PC-9 (cell line): ENCODE results near the gene LPO. TPM values are rescaled to one million over a fixed set of nuclear protein-coding genes. Genes with fewer than 3 reads are reported as not detected.

ENCODE experiments used
- BruUV-seq: library from RNA; stranded (reverse); fragments of 400-500 nt; replicated peaks from 2 replicates; lab custom pipeline; 2021; lab: Mats Ljungman, UMichigan
- CTCF ChIA-PET: fragments of 300-600 bp; sonication (Branson Sonifier 250); formaldehyde crosslinking; loops from one replicate; lab custom pipeline; 2022; ENCODE audit warnings: antibody characterized with exemption; lab: Charles Lee
- POLR2A ChIA-PET: fragments of 300-600 bp; sonication (Branson Sonifier 250); formaldehyde crosslinking; loops from one replicate; lab custom pipeline; 2022; ENCODE audit warnings: antibody characterized with exemption; ENCODE audit not compliant: unreplicated experiment; lab: Charles Lee
- DNase-seq, 2 experiments: peaks; one replicate each; pipeline versions ENCODE4 v3.0.0 to v3.0.0-alpha.2; 2015 to 2022; ENCODE audit warnings: mixed read lengths in 1 of 2
- H2AFZ ChIP-seq: fragments of 200-600 bp; sonication (generic); 2 replicates; pipeline ENCODE4 v1.8.1; 2017; ENCODE audit warnings: antibody characterized with exemption
- H3F3A ChIP-seq: fragments of 200-600 bp; sonication (generic); 2 replicates; pipeline ENCODE4 v1.8.1; 2017; ENCODE audit warnings: antibody characterized with exemption, mild to moderate bottlenecking, low read depth; ENCODE audit not compliant: insufficient read depth
- H3K27ac ChIP-seq: fragments of 200-600 bp; sonication (generic); 2 replicates; pipeline ENCODE4 v1.6.1; 2016; ENCODE audit warnings: mixed run types
- H3K27me3 ChIP-seq: fragments of 200-600 bp; sonication (generic); 2 replicates; pipeline ENCODE4 v1.6.1; 2016; ENCODE audit warnings: low read depth, mixed run types; ENCODE audit not compliant: insufficient read depth
- H3K36me3 ChIP-seq: fragments of 200-600 bp; sonication (generic); 2 replicates; pipeline ENCODE4 v1.6.1; 2016; ENCODE audit warnings: low read depth, mixed run types
- H3K4me1 ChIP-seq: fragments of 200-600 bp; sonication (generic); replicated peaks from 2 replicates; pipeline ENCODE4 v1.6.1; 2016; ENCODE audit warnings: mixed run types; ENCODE audit not compliant: insufficient read depth
- H3K4me2 ChIP-seq: fragments of 200-600 bp; sonication (generic); 2 replicates; pipeline ENCODE4 v1.6.1; 2017; ENCODE audit warnings: mixed run types
- H3K4me3 ChIP-seq: fragments of 200-600 bp; sonication (generic); 2 replicates; pipeline ENCODE4 v1.6.1; 2016; ENCODE audit warnings: mixed run types
- H3K79me2 ChIP-seq: fragments of 200-600 bp; sonication (generic); 2 replicates; pipeline ENCODE4 v1.6.1; 2017; ENCODE audit warnings: low read depth, mixed run types
- H3K9me2 ChIP-seq: fragments of 200-600 bp; sonication (generic); 2 replicates; pipeline ENCODE4 v1.8.1; 2017; ENCODE audit warnings: mild to moderate bottlenecking; ENCODE audit not compliant: insufficient read depth
- H3K9me3 ChIP-seq: fragments of 200-600 bp; sonication (generic); 2 replicates; pipeline ENCODE4 v1.8.1; 2016; ENCODE audit warnings: low read depth; ENCODE audit not compliant: insufficient read depth
- H4K20me1 ChIP-seq: fragments of 200-600 bp; sonication (generic); 2 replicates; pipeline ENCODE4 v1.8.1; 2017; ENCODE audit not compliant: insufficient read depth
- EZH2 ChIP-seq: fragments of 200-600 bp; sonication (generic); IDR thresholded peaks from 2 replicates; pipeline ENCODE4 v1.8.0; 2017; ENCODE audit warnings: antibody characterized with exemption, low read depth
- intact Hi-C: fragments of 100-400 bp; cut with micrococcal nuclease; formaldehyde crosslinking; loops from one replicate; pipeline ENCODE4 v1.10.0; 2022; ENCODE audit not compliant: unreplicated experiment
- total RNA-seq: library from RNA; stranded (reverse); gene quantifications from 2 replicates; pipeline ENCODE4 v1.2.3, GENCODE V29; 2021
- TF ChIP-seq, protein P1 (sequence below): fragments of 200-600 bp; sonication (generic); conservative IDR thresholded peaks from 2 replicates; pipeline ENCODE4 v1.6.1; 2017; ENCODE audit warnings: mixed run types, antibody characterized with exemption, mild to moderate bottlenecking, moderate library complexity

Gene LPO
- total RNA-seq, 1 experiment from 2014 or later: not detected

DNA sequence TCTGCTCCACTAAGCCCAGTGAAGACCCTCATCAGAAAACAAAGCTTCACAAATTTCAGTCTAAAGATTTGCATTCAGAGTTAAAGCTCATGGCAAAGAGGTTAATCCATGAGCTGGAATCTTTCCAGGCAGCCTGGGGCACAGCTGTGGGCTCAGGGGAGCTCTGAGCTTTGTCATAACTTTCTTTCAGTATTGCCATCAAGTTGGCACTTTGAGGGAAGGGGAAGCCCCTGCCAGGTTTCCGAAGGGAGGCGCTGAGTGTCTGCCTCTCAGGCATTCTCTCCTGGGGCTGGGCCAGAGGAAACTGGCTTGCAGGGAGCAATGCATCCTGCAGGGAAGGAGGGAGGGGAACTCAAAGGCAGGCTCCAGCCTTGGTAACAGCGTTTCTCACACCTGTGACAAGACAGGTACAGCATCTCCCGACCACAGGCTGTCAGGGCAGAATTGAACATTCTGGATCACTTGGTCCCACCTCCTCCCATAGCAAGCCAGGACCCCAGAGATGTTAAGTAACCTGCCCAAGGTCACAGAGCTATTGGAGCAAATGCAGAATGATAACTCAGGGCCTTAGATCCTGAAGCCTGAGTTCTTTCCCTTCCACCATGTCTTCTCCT is 3.9 kb downstream of the LPO start:
- Histone ChIP-seq H2AFZ (no peak overlapping the region), H4K20me1 (no peaks in the 10 kb centered on the region), H3K4me3 (no peak overlapping the region), H3F3A (no peaks in the 10 kb centered on the region), H3K27ac (no peak overlapping the region), H3K9me2 (0 out of 2 replicates have a peak, but pooled peaks cover 5% of the 10 kb centered on the region), H3K9me3 (no peaks in the 10 kb centered on the region), H3K4me1 (no peaks in the 10 kb centered on the region), H3K4me2 (no peak overlapping the region), H3K27me3 (peaks cover 96% of the 10 kb centered on the region), H3K36me3 (no peaks in the 10 kb centered on the region), H3K79me2 (no peaks in the 10 kb centered on the region)
- intact Hi-C loops: no loop called here
- ChIA-PET CTCF (interaction anchor here (0.6 kb wide), 1 partner anchor 315 kb away, joined by 7 read pairs; no protein-coding TSS in a partner anchor), POLR2A (interaction anchor here (0.6 kb wide), 1 partner anchor 284 kb away, joined by 9 read pairs; no protein-coding TSS in a partner anchor)
- TF ChIP-seq EZH2: no peak
- TF ChIP-seq, protein P1, sequence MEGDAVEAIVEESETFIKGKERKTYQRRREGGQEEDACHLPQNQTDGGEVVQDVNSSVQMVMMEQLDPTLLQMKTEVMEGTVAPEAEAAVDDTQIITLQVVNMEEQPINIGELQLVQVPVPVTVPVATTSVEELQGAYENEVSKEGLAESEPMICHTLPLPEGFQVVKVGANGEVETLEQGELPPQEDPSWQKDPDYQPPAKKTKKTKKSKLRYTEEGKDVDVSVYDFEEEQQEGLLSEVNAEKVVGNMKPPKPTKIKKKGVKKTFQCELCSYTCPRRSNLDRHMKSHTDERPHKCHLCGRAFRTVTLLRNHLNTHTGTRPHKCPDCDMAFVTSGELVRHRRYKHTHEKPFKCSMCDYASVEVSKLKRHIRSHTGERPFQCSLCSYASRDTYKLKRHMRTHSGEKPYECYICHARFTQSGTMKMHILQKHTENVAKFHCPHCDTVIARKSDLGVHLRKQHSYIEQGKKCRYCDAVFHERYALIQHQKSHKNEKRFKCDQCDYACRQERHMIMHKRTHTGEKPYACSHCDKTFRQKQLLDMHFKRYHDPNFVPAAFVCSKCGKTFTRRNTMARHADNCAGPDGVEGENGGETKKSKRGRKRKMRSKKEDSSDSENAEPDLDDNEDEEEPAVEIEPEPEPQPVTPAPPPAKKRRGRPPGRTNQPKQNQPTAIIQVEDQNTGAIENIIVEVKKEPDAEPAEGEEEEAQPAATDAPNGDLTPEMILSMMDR: no peak
- no peak for DNase-seq
- no TSS peak for BruUV-seq

DNA sequence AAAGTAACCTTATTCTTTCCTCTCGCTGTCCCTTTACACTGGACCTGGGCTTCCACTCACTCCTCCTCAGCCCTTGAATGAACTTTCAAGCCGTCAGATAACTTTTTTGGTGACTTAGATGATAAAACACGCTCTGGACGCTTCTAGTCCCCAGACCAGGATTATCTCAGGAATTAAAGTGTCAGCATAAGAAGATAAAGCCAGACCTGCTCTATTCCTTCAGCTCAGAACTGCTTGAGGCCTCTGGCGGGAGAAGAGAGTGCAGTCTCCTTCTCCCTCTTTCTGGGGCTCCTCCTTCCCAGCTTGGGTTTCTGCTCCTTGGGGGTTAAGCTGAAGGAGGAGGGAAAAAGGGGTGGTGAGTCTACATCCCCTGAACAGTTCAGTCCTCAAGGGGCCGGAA is 6.6 kb downstream of the LPO start:
- no peak for DNase-seq
- H4K20me1 ChIP-seq: no peaks in the 10 kb centered on the region
- H3K9me2 ChIP-seq: no peaks in the 10 kb centered on the region
- peaks cover 96% of the 10 kb centered on the region for H3K27me3 ChIP-seq
- no peak overlapping the region for H3K27ac ChIP-seq
- H3F3A ChIP-seq: no peaks in the 10 kb centered on the region
- POLR2A ChIA-PET: no interaction called here
- TF ChIP-seq, protein P1: no peak
- no peak for TF ChIP-seq EZH2
- H2AFZ ChIP-seq: no peak overlapping the region
- no peaks in the 10 kb centered on the region for H3K9me3 ChIP-seq
- H3K4me1 ChIP-seq: no peaks in the 10 kb centered on the region
- no TSS peak for BruUV-seq
- no peak overlapping the region for H3K4me2 ChIP-seq
- H3K4me3 ChIP-seq: no peak overlapping the region
- H3K79me2 ChIP-seq: no peaks in the 10 kb centered on the region
- intact Hi-C loops: no loop called here
- CTCF ChIA-PET: no interaction called here
- H3K36me3 ChIP-seq: no peaks in the 10 kb centered on the region

DNA sequence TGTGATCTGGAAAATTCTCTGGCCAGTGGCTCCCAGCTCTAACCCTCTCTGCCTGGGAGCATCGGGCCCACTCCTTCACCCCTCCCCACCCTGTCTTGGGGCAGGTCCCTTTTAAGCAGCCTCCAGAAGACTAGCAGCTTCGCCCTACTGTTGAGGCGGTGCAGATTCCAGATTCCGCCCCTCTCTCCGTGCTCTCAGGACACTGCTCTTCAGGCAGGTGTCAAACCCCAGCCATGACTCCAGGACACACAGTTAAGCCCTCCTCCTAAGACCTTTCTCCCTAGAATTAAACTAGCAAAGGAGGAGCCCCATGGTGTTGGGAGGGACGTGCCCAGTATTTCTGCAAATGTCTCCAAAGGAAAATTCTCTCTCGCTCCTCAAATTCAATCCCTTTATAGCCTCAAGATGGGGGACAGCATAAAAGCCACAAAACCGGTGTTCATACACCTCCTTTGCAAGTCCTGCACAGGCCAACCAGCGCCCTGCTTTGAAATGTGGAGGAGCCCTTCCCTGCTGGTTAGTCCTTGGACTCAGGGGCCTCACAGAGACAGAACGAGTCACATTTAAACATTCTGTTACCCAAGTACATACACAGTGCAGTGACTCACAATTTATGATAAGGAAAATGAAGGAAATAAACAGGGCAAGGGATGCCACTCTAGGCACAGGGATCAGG is 7.2 kb downstream of the LPO start:
- no peak for DNase-seq
- no TSS peak for BruUV-seq
- no peaks in the 10 kb centered on the region for H3K9me3 ChIP-seq
- peaks cover 96% of the 10 kb centered on the region for H3K27me3 ChIP-seq
- H3K27ac ChIP-seq: no peak overlapping the region
- no peaks in the 10 kb centered on the region for H4K20me1 ChIP-seq
- H3K4me1 ChIP-seq: no peaks in the 10 kb centered on the region
- no peaks in the 10 kb centered on the region for H3K9me2 ChIP-seq
- no peaks in the 10 kb centered on the region for H3K79me2 ChIP-seq
- ChIA-PET POLR2A (no interaction called here), CTCF (no interaction called here)
- no peak overlapping the region for H3K4me2 ChIP-seq
- H3K4me3 ChIP-seq: no peak overlapping the region
- no peaks in the 10 kb centered on the region for H3K36me3 ChIP-seq
- no peaks in the 10 kb centered on the region for H3F3A ChIP-seq
- intact Hi-C loops: no loop called here
- TF ChIP-seq EZH2: no peak
- TF ChIP-seq, protein P1: no peak
- H2AFZ ChIP-seq: no peak overlapping the region
